Activated T-cell treated with anti-CD3 and anti-CD28 coated beads, Interleukin-2, amount 50 U/mL, for 72 hours (primary cell): Measurements from ENCODE around the gene TMEM135. TPM values are rescaled to one million over a fixed set of nuclear protein-coding genes. Genes with fewer than 3 reads are reported as not detected.
A peak's percentile ranks its signal among the peaks of the same experiment; 100 is the strongest.
"Not testable (repeated sequence)": the region's sequence is repeated elsewhere in the genome, so short reads cannot be mapped to it uniquely, and the experiment has no call there.

Experiments
- ATAC-seq, 2 donors: fragments of 150-1000 bp; cut with Tn5 transposase; replicated peaks in 1 of 2; 2 replicates each; pipeline ENCODE4 v1.10.0; 2021; ENCODE audit warnings: moderate library complexity in 2 of 2, mild to moderate bottlenecking in 1 of 2
- DNase-seq, 2 donors: peaks; one replicate each; pipeline ENCODE4 v3.0.0; 2021 to 2022; ENCODE audit warnings: mixed read lengths in 1 of 2
- H3K27ac Mint-ChIP-seq: one replicate; pipeline ENCODE4 v1.8.0; 2022; ENCODE audit warnings: mild to moderate bottlenecking, moderate library complexity, mixed read lengths
- H3K27me3 Mint-ChIP-seq: one replicate; pipeline ENCODE4 v1.8.0; 2022; ENCODE audit warnings: low read depth, mixed read lengths
- H3K36me3 Mint-ChIP-seq, 2 donors: one replicate each; pipeline ENCODE4 v1.8.0; 2022; ENCODE audit warnings: mixed read lengths in 2 of 2, mild to moderate bottlenecking in 1 of 2; ENCODE audit not compliant: insufficient read depth in 2 of 2
- H3K4me1 Mint-ChIP-seq: one replicate; pipeline ENCODE4 v1.8.0; 2022; ENCODE audit warnings: low read depth, mixed read lengths
- H3K4me3 Mint-ChIP-seq, 2 donors: one replicate each; pipeline ENCODE4 v1.8.0; 2022; ENCODE audit warnings: mild to moderate bottlenecking in 2 of 2, mixed read lengths in 2 of 2, moderate library complexity in 2 of 2
- H3K9me3 Mint-ChIP-seq, 2 donors: one replicate each; pipeline ENCODE4 v1.8.0; 2022; ENCODE audit warnings: mixed read lengths in 2 of 2
- total RNA-seq, 2 donors: library from RNA; stranded (reverse); gene quantifications; one replicate each; pipeline ENCODE4 v1.2.3, GENCODE V29; 2022

TMEM135 gene
- total RNA-seq, 2 donors from 2014 or later, result 30.8 to 32.7 TPM

- no peaks in the 10 kb centered on the region for H3K27me3 Mint-ChIP-seq
- no peak overlapping the region for H3K27ac Mint-ChIP-seq
- no peak for ATAC-seq
- no peak overlapping the region for H3K4me3 Mint-ChIP-seq
- H3K4me1 Mint-ChIP-seq, result peaks cover 12% of the 10 kb centered on the region
- no peaks in the 10 kb centered on the region for H3K36me3 Mint-ChIP-seq
- no peak for DNase-seq
- H3K9me3 Mint-ChIP-seq, result no peaks in the 10 kb centered on the region
Observed at GRCh38 chr11:87006035-87006434, 31.7 kb upstream of the TMEM135 start.

- Mint-ChIP-seq H3K36me3 (no peaks in the 10 kb centered on the region), H3K9me3 (no peaks in the 10 kb centered on the region), H3K27me3 (no peaks in the 10 kb centered on the region), H3K4me1 (peaks cover 12% of the 10 kb centered on the region), H3K27ac (no peak overlapping the region), H3K4me3 (no peak overlapping the region)
- no peak for DNase-seq
- no peak for ATAC-seq
Observed at GRCh38 chr11:87007963-87008362, 29.8 kb upstream of the TMEM135 start.

- Mint-ChIP-seq H3K4me1 (peaks cover 5% of the 10 kb centered on the region), H3K27ac (no peak overlapping the region), H3K4me3 (no peak overlapping the region), H3K36me3 (no peaks in the 10 kb centered on the region), H3K9me3 (no peaks in the 10 kb centered on the region), H3K27me3 (no peaks in the 10 kb centered on the region)
- no peak for ATAC-seq
- DNase-seq, result no peak
Observed at GRCh38 chr11:87012089-87012488, 25.6 kb upstream of the TMEM135 start.

- no peak for ATAC-seq
Observed at GRCh38 chr11:87012673-87013072, 25.1 kb upstream of the TMEM135 start.

GRCh38 chr11:87013912-87014825 lies 23.6 kb upstream of the TMEM135 start:
- peaks cover 5% of the 10 kb centered on the region for H3K4me1 Mint-ChIP-seq
- no peaks in the 10 kb centered on the region for H3K9me3 Mint-ChIP-seq
- DNase-seq, result no peak
- no peak for ATAC-seq
- H3K36me3 Mint-ChIP-seq, result no peaks in the 10 kb centered on the region
- H3K27me3 Mint-ChIP-seq, result no peaks in the 10 kb centered on the region
- no peak overlapping the region for H3K4me3 Mint-ChIP-seq
- H3K27ac Mint-ChIP-seq, result no peak overlapping the region

More at GRCh38 chr11:87012673-87013072, 25.1 kb upstream of the TMEM135 start:
- Mint-ChIP-seq H3K4me3 (no peak overlapping the region), H3K9me3 (no peaks in the 10 kb centered on the region), H3K27ac (no peak overlapping the region), H3K36me3 (no peaks in the 10 kb centered on the region), H3K27me3 (no peaks in the 10 kb centered on the region), H3K4me1 (peaks cover 5% of the 10 kb centered on the region)
- DNase-seq, result no peak

- Mint-ChIP-seq H3K27me3 (no peaks in the 10 kb centered on the region), H3K27ac (no peak overlapping the region), H3K9me3 (no peaks in the 10 kb centered on the region), H3K36me3 (no peaks in the 10 kb centered on the region), H3K4me3 (no peak overlapping the region), H3K4me1 (peaks cover 1% of the 10 kb centered on the region)
- ATAC-seq (no peak), DNase-seq (no peak)
Observed at GRCh38 chr11:87015645-87016044, 22.1 kb upstream of the TMEM135 start.

- H3K27me3 Mint-ChIP-seq, result no peaks in the 10 kb centered on the region
- H3K4me1 Mint-ChIP-seq, result no peaks in the 10 kb centered on the region
- no peaks in the 10 kb centered on the region for H3K36me3 Mint-ChIP-seq
- DNase-seq (no peak), ATAC-seq (no peak)
- no peaks in the 10 kb centered on the region for H3K9me3 Mint-ChIP-seq
- no peak overlapping the region for H3K4me3 Mint-ChIP-seq
- H3K27ac Mint-ChIP-seq, result no peak overlapping the region
Observed at GRCh38 chr11:87019613-87020271, 18.0 kb upstream of the TMEM135 start.

- H3K27me3 Mint-ChIP-seq, result no peaks in the 10 kb centered on the region
- no peaks in the 10 kb centered on the region for H3K9me3 Mint-ChIP-seq
- no peak overlapping the region for H3K4me3 Mint-ChIP-seq
- H3K4me1 Mint-ChIP-seq, result no peaks in the 10 kb centered on the region
- DNase-seq (no peak), ATAC-seq (no peak)
- H3K27ac Mint-ChIP-seq, result no peak overlapping the region
- H3K36me3 Mint-ChIP-seq, result no peaks in the 10 kb centered on the region
Observed at GRCh38 chr11:87020336-87020735, 17.4 kb upstream of the TMEM135 start.

- no peak for DNase-seq
- H3K4me1 Mint-ChIP-seq, result no peaks in the 10 kb centered on the region
- no peak for ATAC-seq
- H3K27ac Mint-ChIP-seq, result no peak overlapping the region
- no peak overlapping the region for H3K4me3 Mint-ChIP-seq
- no peaks in the 10 kb centered on the region for H3K36me3 Mint-ChIP-seq
- H3K9me3 Mint-ChIP-seq, result no peaks in the 10 kb centered on the region
- no peaks in the 10 kb centered on the region for H3K27me3 Mint-ChIP-seq
Observed at GRCh38 chr11:87020764-87021365, 16.9 kb upstream of the TMEM135 start.

- DNase-seq, result peak; percentile 12 to 25
- ATAC-seq, result peak; percentile 79 to 93
- no peaks in the 10 kb centered on the region for H3K36me3 Mint-ChIP-seq
- peak overlapping the region in 1 of 2 donors; percentile 7 for H3K4me3 Mint-ChIP-seq
- no peaks in the 10 kb centered on the region for H3K27me3 Mint-ChIP-seq
- no peaks in the 10 kb centered on the region for H3K4me1 Mint-ChIP-seq
- H3K9me3 Mint-ChIP-seq, result no peaks in the 10 kb centered on the region
- no peak overlapping the region for H3K27ac Mint-ChIP-seq
Observed at GRCh38 chr11:87022254-87022653, 15.5 kb upstream of the TMEM135 start.

GRCh38 chr11:87022738-87023137 lies 15.0 kb upstream of the TMEM135 start:
- H3K4me3 Mint-ChIP-seq, result peak overlapping the region in 1 of 2 donors; percentile 7
- DNase-seq (no peak), ATAC-seq (peak; percentile 4 to 18)
- no peaks in the 10 kb centered on the region for H3K9me3 Mint-ChIP-seq
- H3K4me1 Mint-ChIP-seq, result no peaks in the 10 kb centered on the region
- no peaks in the 10 kb centered on the region for H3K27me3 Mint-ChIP-seq
- H3K36me3 Mint-ChIP-seq, result no peaks in the 10 kb centered on the region
- no peak overlapping the region for H3K27ac Mint-ChIP-seq

- DNase-seq, ATAC-seq, H3K9me3 Mint-ChIP-seq, H3K27me3 Mint-ChIP-seq, H3K27ac Mint-ChIP-seq, H3K36me3 Mint-ChIP-seq, H3K4me3 Mint-ChIP-seq: not testable (repeated sequence)
- H3K4me1 Mint-ChIP-seq, result peaks cover 12% of the 10 kb centered on the region
Observed at GRCh38 chr11:87026415-87026814, 11.3 kb upstream of the TMEM135 start.

- Mint-ChIP-seq H3K27ac (peak overlapping the region; percentile 10), H3K4me3 (peak overlapping the region in 1 of 2 donors; percentile 10), H3K27me3 (no peaks in the 10 kb centered on the region), H3K9me3 (no peaks in the 10 kb centered on the region), H3K36me3 (no peaks in the 10 kb centered on the region), H3K4me1 (peaks cover 14% of the 10 kb centered on the region)
- DNase-seq (no peak), ATAC-seq (peak; percentile 51 to 73)
Observed at GRCh38 chr11:87030458-87031054, 7.2 kb upstream of the TMEM135 start.
